Liver (tissue), 9 donors: ENCODE measurements around the gene AK3. TPM values are rescaled to one million over a fixed set of nuclear protein-coding genes. Genes with fewer than 3 reads are reported as not detected.

Experiments
- DNase-seq: peaks from one replicate; pipeline ENCODE4 v3.0.0-alpha.2; 2017; ENCODE audit warnings: low spot score
- H3K27ac ChIP-seq, 2 donors: one replicate each; pipeline ENCODE4 v1.7.0; 2013; ENCODE audit warnings: inconsistent platforms in 2 of 2, low read length in 2 of 2, control low read depth in 1 of 2, low read depth in 1 of 2, mild to moderate bottlenecking in 1 of 2
- H3K27me3 ChIP-seq, 4 donors: one replicate each; pipeline versions ENCODE4 v1.6.1 to v1.7.0; 2013; ENCODE audit warnings: low read length in 3 of 4, inconsistent platforms in 1 of 4, mild to moderate bottlenecking in 1 of 4, moderate library complexity in 1 of 4; ENCODE audit not compliant: control insufficient read depth in 4 of 4, insufficient read depth in 4 of 4
- H3K36me3 ChIP-seq, 4 donors: one replicate each; pipeline versions ENCODE4 v1.6.1 to v1.7.0; 2013; ENCODE audit warnings: low read length in 3 of 4, mild to moderate bottlenecking in 3 of 4, low read depth in 1 of 4, moderate library complexity in 1 of 4; ENCODE audit not compliant: control insufficient read depth in 4 of 4, insufficient read depth in 3 of 4
- H3K4me1 ChIP-seq, 4 donors: one replicate each; pipeline versions ENCODE4 v1.6.1 to v1.7.0; 2013; ENCODE audit warnings: low read length in 3 of 4, mild to moderate bottlenecking in 3 of 4, moderate library complexity in 1 of 4; ENCODE audit not compliant: control insufficient read depth in 4 of 4, insufficient read depth in 4 of 4
- H3K4me3 ChIP-seq, 3 donors: one replicate each; pipeline versions ENCODE4 v1.6.1 to v1.7.0; 2013; ENCODE audit warnings: low read length in 3 of 3, control low read depth in 1 of 3, low read depth in 1 of 3, mild to moderate bottlenecking in 1 of 3
- H3K9ac ChIP-seq, 2 donors: one replicate each; pipeline ENCODE4 v1.7.0; 2013; ENCODE audit warnings: low read length in 2 of 2, mild to moderate bottlenecking in 2 of 2, moderate library complexity in 2 of 2, control low read depth in 1 of 2, low read depth in 1 of 2
- H3K9me3 ChIP-seq, 4 donors: one replicate each; pipeline versions ENCODE4 v1.6.1 to v1.7.0; 2013; ENCODE audit warnings: low read length in 3 of 4; ENCODE audit not compliant: control insufficient read depth in 4 of 4
- ATF3 ChIP-seq: IDR thresholded peaks from 2 replicates; pipeline ENCODE4 v1.6.1; 2016; ENCODE audit warnings: antibody characterized with exemption
- CTCF ChIP-seq: fragments of 150-350 bp; IDR thresholded peaks from 2 replicates; pipeline ENCODE4 v1.5.1; 2017; ENCODE audit warnings: improper control_type of control experiment, low read depth, low read length; ENCODE audit not compliant: missing input control
- EGR1 ChIP-seq, 2 donors: IDR thresholded peaks; 2 replicates each; pipeline ENCODE4 v1.6.1; 2016 to 2018; ENCODE audit warnings: antibody characterized with exemption in 2 of 2, low read depth in 2 of 2
- FOXA1 ChIP-seq: IDR thresholded peaks from 2 replicates; pipeline ENCODE4 v1.6.1; 2016; ENCODE audit warnings: antibody characterized with exemption
- FOXA2 ChIP-seq: IDR thresholded peaks from 2 replicates; pipeline ENCODE4 v1.6.1; 2016; ENCODE audit warnings: antibody characterized with exemption
- GABPA ChIP-seq, 2 donors: IDR thresholded peaks in 1 of 2; conservative IDR thresholded peaks in 1 of 2; 2 replicates each; pipeline ENCODE4 v1.6.1; 2016; ENCODE audit warnings: antibody characterized with exemption in 2 of 2, mild to moderate bottlenecking in 1 of 2, moderate library complexity in 1 of 2
- HNF4A ChIP-seq, 2 donors: conservative IDR thresholded peaks; 2 replicates each; pipeline ENCODE4 v1.6.1; 2016; ENCODE audit warnings: antibody characterized with exemption in 2 of 2, mild to moderate bottlenecking in 2 of 2
- HNF4G ChIP-seq: IDR thresholded peaks from 2 replicates; pipeline ENCODE4 v1.6.1; 2016; ENCODE audit warnings: antibody characterized with exemption
- MAX ChIP-seq: IDR thresholded peaks from 2 replicates; pipeline ENCODE4 v1.6.1; 2016; ENCODE audit warnings: antibody characterized with exemption
- NR2F2 ChIP-seq: IDR thresholded peaks from 2 replicates; pipeline ENCODE4 v1.6.1; 2016; ENCODE audit warnings: antibody characterized with exemption
- RAD21 ChIP-seq, 2 donors: IDR thresholded peaks; 2 replicates each; pipeline ENCODE4 v1.6.1; 2016; ENCODE audit warnings: antibody characterized with exemption in 2 of 2, mild to moderate bottlenecking in 2 of 2
- REST ChIP-seq: IDR thresholded peaks from 2 replicates; pipeline ENCODE4 v1.6.1; 2016; ENCODE audit warnings: antibody characterized with exemption, mild to moderate bottlenecking
- RXRA ChIP-seq, 2 donors: IDR thresholded peaks; 2 replicates each; pipeline ENCODE4 v1.6.1; 2017 to 2018; ENCODE audit warnings: antibody characterized with exemption in 2 of 2, mild to moderate bottlenecking in 1 of 2
- SP1 ChIP-seq: IDR thresholded peaks from 2 replicates; pipeline ENCODE4 v1.6.1; 2018; ENCODE audit warnings: antibody characterized with exemption, mild to moderate bottlenecking
- TAF1 ChIP-seq: conservative IDR thresholded peaks from 2 replicates; pipeline ENCODE4 v1.6.1; 2016; ENCODE audit warnings: antibody characterized with exemption, mild to moderate bottlenecking
- YY1 ChIP-seq: IDR thresholded peaks from 2 replicates; pipeline ENCODE4 v1.6.1; 2016; ENCODE audit warnings: antibody characterized with exemption, mild to moderate bottlenecking
- ZBTB33 ChIP-seq: IDR thresholded peaks from 2 replicates; pipeline ENCODE4 v1.6.1; 2016; ENCODE audit warnings: antibody characterized with exemption
- WGBS: extraction: QIAGEN DNeasy Blood & Tissue Kit; methylation state at CpG from one replicate; pipeline ENCODE4 v1.1.7; 2013; 5-methylcytosine and 5-hydroxymethylcytosine counted together
- polyA plus RNA-seq, 2 donors: library from polyadenylated mRNA; stranded (reverse) in 1 of 2; unstranded in 1 of 2; fragments of 200-250 nt in 1 of 2; fragments of >200 nt in 1 of 2; fragmentation: Nextera tagmentation in 1 of 2; extraction: Ambion mirVana in 1 of 2; gene quantifications; one replicate each; pipeline versions ENCODE4 v1.2.1 to v1.2.3, GENCODE V29; 2013 to 2015
- total RNA-seq, 2 donors: library from RNA; depleted of rRNA; stranded (reverse); fragments of >200 nt; gene quantifications; one replicate each; pipeline ENCODE4 v1.2.3, GENCODE V29; 2014
- donor health status: healthy.
- donor health status: healthy.
- donor health status: healthy.
- donor health status: healthy.
- donor health status: healthy.

Gene AK3
- total and polyA plus RNA-seq, 4 donors, result 70.6 to 181 (median 101) TPM

- no peak for TF ChIP-seq CTCF
Observed at GRCh38 chr9:4746278-4747030, 5.5 kb upstream of the AK3 start (continued).

- TF ChIP-seq NR2F2 (no peak), RXRA (IDR thresholded peaks at IDR 0.05) (no peak), ATF3 (no peak), HNF4G (no peak), MAX (no peak), SP1 (no peak), YY1 (no peak), HNF4A (conservative IDR thresholded peaks at IDR 0.05) (no peak), FOXA1 (no peak), FOXA2 (no peak), TAF1 (no peak), EGR1 (IDR thresholded peaks at IDR 0.05; ENCODE audit: low read depth in 2 of 2) (no peak), GABPA (IDR thresholded peaks at IDR 0.05 in 1 of 2, conservative IDR thresholded peaks at IDR 0.05 in 1 of 2) (no peak), REST (no peak), RAD21 (IDR thresholded peaks at IDR 0.05) (no peak), CTCF (no peak), ZBTB33 (no peak)
- Histone ChIP-seq H3K9me3 (no peaks in the 10 kb centered on the region), H3K27me3 (no peaks in the 10 kb centered on the region), H3K36me3 (no peaks in the 10 kb centered on the region), H3K4me3 (no peak overlapping the region), H3K9ac (no peak overlapping the region), H3K4me1 (peaks cover 0 to 5% (median 0%) of the 10 kb centered on the region in 4 donors), H3K27ac (peak overlapping the region in 1 of 2 donors; percentile 37)
- DNase-seq, result no peak
- 59% methylated on average over 5 of the region's 5 CpGs for WGBS
Observed at GRCh38 chr9:4743131-4743875, 2.3 kb upstream of the AK3 start.
